ENCODE results near the gene CCDC57.

- TF ChIP-seq CTCF (IDR thresholded peaks at IDR 0.05 in 8 of 11, conservative IDR thresholded peaks at IDR 0.05 in 3 of 11) (no peak), POLR2A (IDR thresholded peaks at IDR 0.05) (no peak), POLR2AphosphoS5 (IDR thresholded peaks at IDR 0.05) (no peak)
Observed at GRCh38 chr17:82076785-82077591, 135.7 kb downstream of the CCDC57 start.
